Ishikawa (cell line): ENCODE measurements around the gene HELZ.

ENCODE experiments used
- MAX ChIP-seq: IDR thresholded peaks from 2 replicates; pipeline ENCODE4 v1.6.1; 2012
- TCF12 ChIP-seq: IDR thresholded peaks from 2 replicates; pipeline ENCODE4 v1.6.1; 2012; ENCODE audit warnings: low read depth

- no peak for TF ChIP-seq MAX
- no peak for TF ChIP-seq TCF12
Measured at GRCh38 chr17:67107811-67108775, 136.9 kb downstream of the HELZ start.
